H1 (cell line): Measurements from ENCODE around the gene HRH4. TPM values are rescaled to one million over a fixed set of nuclear protein-coding genes. Genes with fewer than 3 reads are reported as not detected.

ENCODE experiments used
- CTCF ChIA-PET: fragments of 300-600 bp; sonication (Branson Sonifier 250); formaldehyde crosslinking; loops from one replicate; lab custom pipeline; 2021; ENCODE audit not compliant: partially characterized antibody; lab: Charles Lee
- POLR2A ChIA-PET: fragments of 300-600 bp; sonication (Branson Sonifier 250); formaldehyde crosslinking; loops from one replicate; lab custom pipeline; 2021; ENCODE audit warnings: inconsistent platforms; ENCODE audit not compliant: partially characterized antibody; lab: Charles Lee
- DNase-seq, 2 experiments: peaks; one replicate each; pipeline versions ENCODE4 v3.0.0 to v3.0.0-alpha.2; 2010 to 2022; ENCODE audit warnings: low spot score in 2 of 2, low read depth in 1 of 2, mixed read lengths in 1 of 2
- FAIRE-seq: peaks from 2 replicates; lab custom pipeline; 2011; peaks lifted over from hg19 to GRCh38; lab: Jason Lieb, UNC
- H2AFZ ChIP-seq: 2 replicates; pipeline ENCODE4 v1.8.1; 2012; ENCODE audit warnings: low read length, inconsistent platforms
- H2AK5ac ChIP-seq: 2 replicates; pipeline ENCODE4 v1.6.1; 2013; ENCODE audit warnings: low read depth, low read length
- H2BK120ac ChIP-seq: replicated peaks from 2 replicates; pipeline ENCODE3; 2013; ENCODE audit warnings: low read depth, low read length, inconsistent platforms
- H2BK12ac ChIP-seq: 2 replicates; pipeline ENCODE4 v1.6.1; 2013; ENCODE audit warnings: low read depth, low read length
- H2BK15ac ChIP-seq: 2 replicates; pipeline ENCODE4 v1.6.1; 2013; ENCODE audit warnings: low read length
- H2BK20ac ChIP-seq: 2 replicates; pipeline ENCODE4 v1.6.1; 2013; ENCODE audit warnings: low read length
- H2BK5ac ChIP-seq: 2 replicates; pipeline ENCODE4 v1.6.1; 2013; ENCODE audit warnings: low read depth, low read length
- H3K14ac ChIP-seq: 2 replicates; pipeline ENCODE4 v1.6.1; 2013; ENCODE audit warnings: inconsistent platforms; ENCODE audit not compliant: insufficient read length
- H3K18ac ChIP-seq: 2 replicates; pipeline ENCODE4 v1.6.1; 2013; ENCODE audit warnings: low read length; ENCODE audit errors: extremely low read depth
- H3K23ac ChIP-seq: 2 replicates; pipeline ENCODE4 v1.6.1; 2013; ENCODE audit warnings: inconsistent platforms; ENCODE audit not compliant: insufficient read length
- H3K23me2 ChIP-seq: 2 replicates; pipeline ENCODE4 v1.6.1; 2013; ENCODE audit warnings: low read depth, low read length
- H3K27ac ChIP-seq: 2 replicates; pipeline ENCODE4 v1.6.1; 2011; ENCODE audit warnings: low read depth, low read length, inconsistent platforms
- H3K27me3 ChIP-seq, 4 experiments: replicated peaks in 1 of 4; 1 replicate in 1 of 4; 2 replicates in 3 of 4; pipeline versions ENCODE4 v1.6.1 to v1.8.1; 2011 to 2013; ENCODE audit warnings: low read length in 3 of 4, mild to moderate bottlenecking in 3 of 4, inconsistent platforms in 2 of 4, mixed read lengths in 2 of 4, moderate library complexity in 1 of 4; ENCODE audit not compliant: control insufficient read depth in 3 of 4, insufficient read depth in 3 of 4; ENCODE audit errors: extremely low read depth in 1 of 4
- H3K36me3 ChIP-seq, 4 experiments: 2 replicates each; pipeline versions ENCODE4 v1.6.1 to v1.8.1; 2011 to 2013; ENCODE audit warnings: mild to moderate bottlenecking in 4 of 4, low read length in 3 of 4, moderate library complexity in 2 of 4, control low read depth in 1 of 4, inconsistent platforms in 1 of 4; ENCODE audit not compliant: insufficient read depth in 4 of 4, control insufficient read depth in 2 of 4
- H3K4ac ChIP-seq: replicated peaks from 2 replicates; pipeline ENCODE3; 2013; ENCODE audit warnings: low read length, low read depth, mixed read lengths, inconsistent platforms; ENCODE audit not compliant: insufficient read length
- H3K4me1 ChIP-seq, 4 experiments: replicated peaks in 1 of 4; 1 replicate in 1 of 4; 2 replicates in 3 of 4; pipeline versions ENCODE4 v1.6.1 to v1.8.1; 2011 to 2013; ENCODE audit warnings: low read length in 3 of 4, inconsistent platforms in 2 of 4, mixed read lengths in 1 of 4; ENCODE audit not compliant: insufficient read depth in 4 of 4, control insufficient read depth in 3 of 4
- H3K4me2 ChIP-seq, 2 experiments: 2 replicates each; pipeline versions ENCODE4 v1.6.1 to v1.8.1; 2011 to 2013; ENCODE audit warnings: low read depth in 2 of 2, low read length in 2 of 2, control low read depth in 1 of 2, inconsistent platforms in 1 of 2, mild to moderate bottlenecking in 1 of 2; ENCODE audit not compliant: insufficient read depth in 1 of 2
- H3K4me3 ChIP-seq, 4 experiments: fragments of 200-600, 300-600 bp in 1 of 4; sonication (generic), shearing (Covaris generic), sonication (Bioruptor Twin) in 1 of 4; 2 replicates each; pipeline versions ENCODE4 v1.5.1 to v1.8.1; 2011 to 2016; ENCODE audit warnings: low read length in 4 of 4, low read depth in 3 of 4, control low read depth in 2 of 4, inconsistent platforms in 2 of 4, mild to moderate bottlenecking in 2 of 4, mixed read lengths in 1 of 4, moderate library complexity in 1 of 4; ENCODE audit not compliant: insufficient read depth in 2 of 4; ENCODE audit errors: extremely low read depth in 1 of 4
- H3K56ac ChIP-seq: replicated peaks from 2 replicates; pipeline ENCODE3; 2013; ENCODE audit warnings: low read depth, mild to moderate bottlenecking, mixed read lengths, low read length, inconsistent platforms; ENCODE audit not compliant: insufficient read length
- H3K79me1 ChIP-seq: 2 replicates; pipeline ENCODE4 v1.6.1; 2013; ENCODE audit warnings: low read depth, low read length, control low read depth
- H3K79me2 ChIP-seq, 2 experiments: 2 replicates each; pipeline versions ENCODE4 v1.6.1 to v1.8.1; 2012 to 2013; ENCODE audit warnings: low read length in 2 of 2, mild to moderate bottlenecking in 2 of 2, inconsistent platforms in 1 of 2; ENCODE audit not compliant: insufficient read depth in 2 of 2, control insufficient read depth in 1 of 2
- H3K9ac ChIP-seq, 4 experiments: replicated peaks in 1 of 4; 1 replicate in 1 of 4; 2 replicates in 3 of 4; pipeline versions ENCODE4 v1.6.1 to v1.8.1; 2011 to 2013; ENCODE audit warnings: low read depth in 3 of 4, low read length in 3 of 4, control low read depth in 2 of 4, mild to moderate bottlenecking in 2 of 4, moderate library complexity in 2 of 4, inconsistent platforms in 1 of 4; ENCODE audit errors: extremely low read depth in 1 of 4
- H3K9me3 ChIP-seq, 2 experiments: 2 replicates each; pipeline versions ENCODE4 v1.6.1 to v1.8.1; 2012 to 2013; ENCODE audit warnings: mild to moderate bottlenecking in 2 of 2, moderate library complexity in 2 of 2, control low read depth in 1 of 2, inconsistent platforms in 1 of 2, low read depth in 1 of 2, low read length in 1 of 2, mixed read lengths in 1 of 2; ENCODE audit not compliant: insufficient read depth in 2 of 2
- H4K20me1 ChIP-seq, 2 experiments: replicated peaks in 1 of 2; 2 replicates each; pipeline versions ENCODE3 to v1.8.1; 2011 to 2013; ENCODE audit warnings: inconsistent platforms in 2 of 2, low read length in 2 of 2, mild to moderate bottlenecking in 1 of 2; ENCODE audit not compliant: insufficient read depth in 2 of 2, control insufficient read depth in 1 of 2
- H4K5ac ChIP-seq: 2 replicates; pipeline ENCODE4 v1.6.1; 2013; ENCODE audit warnings: low read length, low read depth, mixed read lengths, inconsistent platforms; ENCODE audit not compliant: insufficient read length
- H4K8ac ChIP-seq: 2 replicates; pipeline ENCODE4 v1.8.0; 2013; ENCODE audit warnings: mild to moderate bottlenecking, moderate library complexity, low read length, inconsistent platforms; ENCODE audit not compliant: insufficient read depth; ENCODE audit errors: extremely low read depth
- H4K91ac ChIP-seq: replicated peaks from 2 replicates; pipeline ENCODE3; 2013; ENCODE audit warnings: low read length, mixed read lengths, inconsistent platforms; ENCODE audit not compliant: insufficient read length
- EZH2 ChIP-seq: fragments of 200-600 bp; sonication (generic); IDR thresholded peaks from 2 replicates; pipeline ENCODE4 v1.7.1; 2012; ENCODE audit warnings: low read depth, mild to moderate bottlenecking, moderate library complexity, low read length, inconsistent platforms; ENCODE audit not compliant: severe bottlenecking
- GABPA ChIP-seq: IDR thresholded peaks from 2 replicates; pipeline ENCODE4 v1.6.1; 2011; ENCODE audit warnings: mild to moderate bottlenecking, low read length, moderate library complexity, borderline replicate concordance; ENCODE audit not compliant: insufficient read depth
- HDAC6 ChIP-seq: IDR thresholded peaks from one replicate; pipeline ENCODE4 v1.7.1; 2012; ENCODE audit warnings: low read depth, mild to moderate bottlenecking, inconsistent platforms, low read length, moderate library complexity
- POLR2A ChIP-seq, 2 experiments: IDR thresholded peaks; 1 replicate in 1 of 2; 2 replicates in 1 of 2; pipeline ENCODE4 v1.6.1; 2011; ENCODE audit warnings: low read depth in 2 of 2, low read length in 2 of 2, mild to moderate bottlenecking in 2 of 2; ENCODE audit errors: control extremely low read depth in 1 of 2
- TBP ChIP-seq: IDR thresholded peaks from 2 replicates; pipeline ENCODE4 v1.6.1; 2011; ENCODE audit warnings: low read depth, low read length, improper control_type of control experiment
- WGBS, 2 experiments: shearing (Covaris generic) in 1 of 2; methylation state at CpG; one replicate each; pipeline versions ENCODE4 v1.1.6 to v1.1.7; 2013 to 2015; ENCODE audit warnings: low lambda C conversion rate in 2 of 2, mixed read lengths in 2 of 2, inconsistent platforms in 1 of 2, low coverage in 1 of 2, missing lambda C conversion rate in 1 of 2; ENCODE audit not compliant: insufficient replicate concordance in 2 of 2, insufficient coverage in 1 of 2, insufficient read length in 1 of 2; ENCODE audit errors: extremely low coverage in 1 of 2, missing lambda C conversion rate in 1 of 2; 5-methylcytosine and 5-hydroxymethylcytosine counted together
- polyA plus RNA-seq, 7 experiments: library from polyadenylated mRNA; depleted of rRNA in 3 of 7; stranded (reverse) in 5 of 7; unstranded in 2 of 7; fragments of >200 nt in 5 of 7; fragments of 200-250 nt in 2 of 7; gene quantifications; 1 replicate in 5 of 7; 2 replicates in 1 of 7; 4 replicates in 1 of 7; pipeline versions ENCODE4 v1.2.1 to v1.2.3, GENCODE V29; 2011 to 2013; ENCODE audit warnings: missing spikeins in 2 of 7, mixed read lengths in 2 of 7
- total RNA-seq: library from RNA; stranded (reverse); fragmentation: NEBNext Ultra II Directional; extraction: Animal tissue kit (Norgen Biotek cat#: 25700); gene quantifications from 2 replicates; pipeline ENCODE4 v1.2.1, GENCODE V29; 2021

The HRH4 gene
- total and polyA plus RNA-seq, 2 of the 8 experiments (the other 6 are each of a cell fraction or from before 2014, with no cell fraction given), result 0.03 TPM; not detected in 1

GRCh38 chr18:24459772-24460171 lies 665 bp upstream of the HRH4 start:
- Histone ChIP-seq H3K36me3 (no peaks in the 10 kb centered on the region), H4K20me1 (no peaks in the 10 kb centered on the region), H4K91ac (no peak overlapping the region), H3K9me3 (no peaks in the 10 kb centered on the region), H3K23ac (no peak overlapping the region), H3K27ac (no peak overlapping the region), H4K8ac (no peak overlapping the region), H3K9ac (no peak overlapping the region), H4K5ac (no peak overlapping the region), H3K56ac (no peak overlapping the region), H3K4me1 (0 out of 7 replicates have a peak, but pooled peaks cover 0 to 3% (median 0%) of the 10 kb centered on the region in 4 experiments), H2BK15ac (no peak overlapping the region), H3K14ac (no peak overlapping the region), H3K18ac (no peak overlapping the region), H2BK120ac (no peak overlapping the region), H3K27me3 (no peaks in the 10 kb centered on the region), H3K4me3 (no peak overlapping the region), H3K23me2 (no peaks in the 10 kb centered on the region), H2BK20ac (no peak overlapping the region), H3K79me1 (no peaks in the 10 kb centered on the region), H3K4ac (no peak overlapping the region), H2AFZ (no peak overlapping the region), H2BK12ac (no peak overlapping the region), H3K79me2 (no peaks in the 10 kb centered on the region), H3K4me2 (no peak overlapping the region), H2BK5ac (no peak overlapping the region), H2AK5ac (no peak overlapping the region)
- FAIRE-seq (no peak), DNase-seq (no peak)
- TF ChIP-seq POLR2A (IDR thresholded peaks at IDR 0.05; ENCODE audit: control extremely low read depth in 1 of 2, low read depth in 2 of 2, low read length in 2 of 2) (no peak), GABPA (no peak), EZH2 (no peak), TBP (no peak), HDAC6 (no peak)
- WGBS, 2 experiments, result 93% methylated on average over 4 of the region's 4 CpGs; no CpG with 5 or more reads in 1 of the 2 experiments
- ChIA-PET POLR2A (interaction anchor here (1.2 kb wide), 1 partner anchor 33 kb away, joined by 3 read pairs; the partner anchor contains the start of gene IMPACT), CTCF (interaction anchor here (0.8 to 6.0 kb wide), 5 partner anchors 13 to 100 kb away, joined by 3 to 42 read pairs (median 3); no protein-coding TSS in a partner anchor)
